ENCODE results near the gene TMEM271.
"Not testable (repeated sequence)": the region's sequence is repeated elsewhere in the genome, so short reads cannot be mapped to it uniquely, and the experiment has no call there.

The TMEM271 gene

GRCh38 chr4:561426-561825 lies 14.7 kb downstream of the TMEM271 start:
- no peak for DNase-seq

GRCh38 chr4:560731-561291 lies 15.3 kb downstream of the TMEM271 start:
- no peak for DNase-seq

- no peak for DNase-seq
Measured at GRCh38 chr4:560061-560460, 16.0 kb downstream of the TMEM271 start.

- no peak for DNase-seq
Measured at GRCh38 chr4:555566-556275, 20.4 kb downstream of the TMEM271 start.

GRCh38 chr4:554793-555320 lies 21.2 kb downstream of the TMEM271 start:
- DNase-seq = not testable (repeated sequence)

GRCh38 chr4:552019-552418 lies 24.1 kb downstream of the TMEM271 start:
- DNase-seq = no peak

GRCh38 chr4:550268-550667 lies 25.8 kb downstream of the TMEM271 start:
- DNase-seq = not testable (repeated sequence)

- no peak for DNase-seq
Measured at GRCh38 chr4:548976-549375, 27.1 kb downstream of the TMEM271 start.

- no peak for DNase-seq
Measured at GRCh38 chr4:545612-546011, 30.5 kb downstream of the TMEM271 start.

GRCh38 chr4:544386-545105 lies 31.5 kb downstream of the TMEM271 start:
- DNase-seq = no peak

GRCh38 chr4:541271-541670 lies 34.8 kb downstream of the TMEM271 start:
- no peak for DNase-seq

- no peak for DNase-seq
Measured at GRCh38 chr4:538542-539142, 37.5 kb downstream of the TMEM271 start.

- no peak for DNase-seq
Measured at GRCh38 chr4:537436-538264, 38.4 kb downstream of the TMEM271 start.

- DNase-seq = no peak
Measured at GRCh38 chr4:536351-536972, 39.6 kb downstream of the TMEM271 start.

- no peak for DNase-seq
Measured at GRCh38 chr4:535924-536281, 40.2 kb downstream of the TMEM271 start.

- DNase-seq = no peak
Measured at GRCh38 chr4:535181-535923, 40.7 kb downstream of the TMEM271 start.

- DNase-seq = no peak
Measured at GRCh38 chr4:534576-535151, 41.4 kb downstream of the TMEM271 start.

GRCh38 chr4:534101-534575 lies 42.0 kb downstream of the TMEM271 start:
- DNase-seq = no peak

GRCh38 chr4:533318-534100 lies 42.6 kb downstream of the TMEM271 start:
- no peak for DNase-seq
